ENCODE results near the gene CFAP65. TPM values are rescaled to one million over a fixed set of nuclear protein-coding genes. Genes with fewer than 3 reads are reported as not detected.

Gene CFAP65
- total RNA-seq, 2 experiments from 2014 or later = not detected

- ChIA-PET CTCF (interaction anchor here (2.3 kb wide), 1 partner anchor 9 kb away, joined by 11 read pairs; no protein-coding TSS in a partner anchor), POLR2A (no interaction called here)
Measured at GRCh38 chr2:219020604-219021365, 20.5 kb downstream of the CFAP65 start.

- CTCF ChIA-PET = interaction anchor here (2.3 kb wide), 1 partner anchor 10 kb away, joined by 11 read pairs; no protein-coding TSS in a partner anchor
- POLR2A ChIA-PET = no interaction called here
Measured at GRCh38 chr2:219019436-219019835, 21.9 kb downstream of the CFAP65 start.

- POLR2A ChIA-PET = no interaction called here
- CTCF ChIA-PET = interaction anchor here (2.3 kb wide), 1 partner anchor 11 kb away, joined by 11 read pairs; no protein-coding TSS in a partner anchor
Measured at GRCh38 chr2:219018726-219019125, 22.6 kb downstream of the CFAP65 start.

GRCh38 chr2:219018286-219018685 is 23.0 kb downstream of the CFAP65 start:
- ChIA-PET POLR2A (no interaction called here), CTCF (interaction anchor here (1.0 kb wide), 1 partner anchor 12 kb away, joined by 3 read pairs; no protein-coding TSS in a partner anchor)

- ChIA-PET CTCF (interaction anchor here (0.8 to 1.1 kb wide), 3 partner anchors 11 to 37 kb away, joined by 3 to 4 read pairs (median 3); no protein-coding TSS in a partner anchor), POLR2A (no interaction called here)
Measured at GRCh38 chr2:219017201-219017931, 23.9 kb downstream of the CFAP65 start.

- ChIA-PET CTCF (interaction anchor here (0.8 to 1.1 kb wide), 2 partner anchors 12 to 37 kb away, joined by 3 to 4 read pairs; no protein-coding TSS in a partner anchor), POLR2A (no interaction called here)
Measured at GRCh38 chr2:219016721-219017120, 24.6 kb downstream of the CFAP65 start.

- CTCF ChIA-PET = interaction anchor here (0.6 to 1.3 kb wide), 7 partner anchors 9 to 515 kb away, joined by 3 to 6 read pairs (median 3); no protein-coding TSS in a partner anchor
Measured at GRCh38 chr2:219010873-219011272, 30.4 kb downstream of the CFAP65 start.

GRCh38 chr2:219010162-219010756 is 31.1 kb downstream of the CFAP65 start:
- ChIA-PET POLR2A (interaction anchor here (0.6 kb wide), 1 partner anchor 323 kb away, joined by 3 read pairs; no protein-coding TSS in a partner anchor), CTCF (interaction anchor here (0.6 to 1.3 kb wide), 7 partner anchors 8 to 514 kb away, joined by 3 to 6 read pairs (median 3); no protein-coding TSS in a partner anchor)

More at GRCh38 chr2:219010873-219011272, 30.4 kb downstream of the CFAP65 start:
- POLR2A ChIA-PET = no interaction called here

- POLR2A ChIA-PET = no interaction called here
- CTCF ChIA-PET = no interaction called here
Measured at GRCh38 chr2:219009294-219009693, 32.0 kb downstream of the CFAP65 start.

GRCh38 chr2:219003979-219004378 is 37.3 kb downstream of the CFAP65 start:
- POLR2A ChIA-PET = no interaction called here
- CTCF ChIA-PET = interaction anchor here (1.1 to 2.3 kb wide), 2 partner anchors 24 to 199 kb away, joined by 3 to 10 read pairs; no protein-coding TSS in a partner anchor

- POLR2A ChIA-PET = no interaction called here
- CTCF ChIA-PET = interaction anchor here (0.6 to 2.3 kb wide), 5 partner anchors 8 to 200 kb away, joined by 3 to 10 read pairs (median 6); no protein-coding TSS in a partner anchor
Measured at GRCh38 chr2:219003267-219003634, 38.1 kb downstream of the CFAP65 start.

- CTCF ChIA-PET = interaction anchor here (1.1 to 2.1 kb wide), 5 partner anchors 8 to 201 kb away, joined by 3 to 14 read pairs (median 6); no protein-coding TSS in a partner anchor
Measured at GRCh38 chr2:219002395-219003266, 38.7 kb downstream of the CFAP65 start.

GRCh38 chr2:219001577-219002394 is 39.5 kb downstream of the CFAP65 start:
- ChIA-PET CTCF (interaction anchor here (1.1 to 2.1 kb wide), 4 partner anchors 9 to 28 kb away, joined by 4 to 14 read pairs (median 8); no protein-coding TSS in a partner anchor), POLR2A (no interaction called here)

More at GRCh38 chr2:219002395-219003266, 38.7 kb downstream of the CFAP65 start:
- POLR2A ChIA-PET = no interaction called here

- CTCF ChIA-PET = interaction anchor here (1.7 to 2.1 kb wide), 2 partner anchors 20 to 21 kb away, joined by 9 to 14 read pairs; no protein-coding TSS in a partner anchor
- POLR2A ChIA-PET = no interaction called here
Measured at GRCh38 chr2:219001100-219001576, 40.2 kb downstream of the CFAP65 start.

- POLR2A ChIA-PET = no interaction called here
- CTCF ChIA-PET = no interaction called here
Measured at GRCh38 chr2:219000569-219000960, 40.8 kb downstream of the CFAP65 start.

- ChIA-PET POLR2A (no interaction called here), CTCF (interaction anchor here (2.4 to 7.7 kb wide), 2 partner anchors 18 to 30 kb away, joined by 8 to 76 read pairs; partner anchors contain the start of gene FEV)
Measured at GRCh38 chr2:218999881-219000568, 41.3 kb downstream of the CFAP65 start.

All from activated CD8-positive, alpha-beta memory T cell treated with anti-CD3 and anti-CD28 coated beads for 36 hours (primary cell).